HepG2 (cell line): Measurements from ENCODE around the gene VPS25. TPM values are rescaled to one million over a fixed set of nuclear protein-coding genes. Genes with fewer than 3 reads are reported as not detected.

ENCODE experiments used
- CBX5 ChIP-seq: sonication (generic); formaldehyde crosslinking; IDR thresholded peaks from 2 replicates; pipeline ENCODE4 v1.4.0; 2020; ENCODE audit warnings: missing genetic modification reagents, borderline replicate concordance
- CEBPG ChIP-seq: IDR thresholded peaks from 2 replicates; pipeline ENCODE4 v1.6.1; 2016
- CHD4 ChIP-seq: fragments of 200-600 bp; sonication (generic); IDR thresholded peaks from 2 replicates; pipeline ENCODE4 v1.7.0; 2017; ENCODE audit warnings: mild to moderate bottlenecking, low read length, borderline replicate concordance
- HES4 ChIP-seq: sonication (generic); formaldehyde crosslinking; IDR thresholded peaks from 2 replicates; pipeline ENCODE4 v1.9.0; 2021; ENCODE audit warnings: mild to moderate bottlenecking, missing genetic modification reagents, borderline replicate concordance
- HNRNPL ChIP-seq: fragments of 200-400 bp; formaldehyde crosslinking; IDR thresholded peaks from 2 replicates; pipeline ENCODE4 v1.6.1; 2017; ENCODE audit warnings: mild to moderate bottlenecking, low read depth, low read length
- HNRNPUL1 ChIP-seq: fragments of 200-400 bp; formaldehyde crosslinking; IDR thresholded peaks from 2 replicates; pipeline ENCODE4 v1.6.1; 2017; ENCODE audit warnings: low read depth, mild to moderate bottlenecking, low read length, moderate library complexity
- JUND ChIP-seq: sonication (generic); formaldehyde crosslinking; IDR thresholded peaks from 2 replicates; pipeline ENCODE4 v1.8.0; 2022; ENCODE audit warnings: mild to moderate bottlenecking, missing genetic modification reagents
- MAFK ChIP-seq, 2 experiments: IDR thresholded peaks in 1 of 2; conservative IDR thresholded peaks in 1 of 2; 2 replicates each; pipeline ENCODE4 v1.6.1; 2011; ENCODE audit warnings: improper control_type of control experiment in 2 of 2, low read length in 2 of 2
- MLLT10 ChIP-seq: sonication (generic); formaldehyde crosslinking; IDR thresholded peaks from 2 replicates; pipeline ENCODE4 v1.4.0; 2020; ENCODE audit warnings: missing genetic modification reagents
- MZF1 ChIP-seq: sonication (generic); formaldehyde crosslinking; IDR thresholded peaks from 2 replicates; pipeline ENCODE4 v1.8.1; 2023; ENCODE audit warnings: mild to moderate bottlenecking, missing genetic modification reagents, borderline replicate concordance
- NR2F2 ChIP-seq: IDR thresholded peaks from 2 replicates; pipeline ENCODE4 v1.6.1; 2012; ENCODE audit warnings: low read depth, inconsistent platforms, borderline replicate concordance
- PCBP2 ChIP-seq: fragments of 200-400 bp; formaldehyde crosslinking; optimal IDR thresholded peaks from 2 replicates; pipeline ENCODE3; 2018; ENCODE audit warnings: low read length, low read depth; ENCODE audit not compliant: poor library complexity, severe bottlenecking
- SALL1 ChIP-seq: sonication (generic); formaldehyde crosslinking; IDR thresholded peaks from 2 replicates; pipeline ENCODE4 v1.8.0; 2022; ENCODE audit warnings: mild to moderate bottlenecking, missing genetic modification reagents
- SMAD3 ChIP-seq: sonication (generic); formaldehyde crosslinking; IDR thresholded peaks from 2 replicates; pipeline ENCODE4 v1.4.0; 2020; ENCODE audit warnings: missing genetic modification reagents
- SPEN ChIP-seq: sonication (generic); formaldehyde crosslinking; IDR thresholded peaks from 2 replicates; pipeline ENCODE4 v1.5.1; 2020; ENCODE audit warnings: low read depth, mild to moderate bottlenecking, missing genetic modification reagents
- SRSF1 ChIP-seq: fragments of 200-400 bp; formaldehyde crosslinking; optimal IDR thresholded peaks from 2 replicates; pipeline ENCODE3; 2017; ENCODE audit warnings: mild to moderate bottlenecking, low read depth, low read length, moderate library complexity
- ZMYM2 ChIP-seq: sonication (generic); formaldehyde crosslinking; IDR thresholded peaks from 2 replicates; pipeline ENCODE4 v1.8.0; 2022; ENCODE audit warnings: mild to moderate bottlenecking, missing genetic modification reagents
- ZNF138 ChIP-seq: sonication (generic); formaldehyde crosslinking; IDR thresholded peaks from 2 replicates; pipeline ENCODE4 v1.5.0; 2020; ENCODE audit warnings: mild to moderate bottlenecking, low read depth, missing genetic modification reagents
- ZNF292 ChIP-seq: sonication (generic); formaldehyde crosslinking; IDR thresholded peaks from 2 replicates; pipeline ENCODE4 v1.8.1; 2022; ENCODE audit warnings: mild to moderate bottlenecking, low read depth, missing genetic modification reagents, borderline replicate concordance
- ZNF30 ChIP-seq: sonication (generic); formaldehyde crosslinking; IDR thresholded peaks from 2 replicates; pipeline ENCODE4 v1.5.0; 2020; ENCODE audit warnings: mild to moderate bottlenecking, missing genetic modification reagents
- ZNF607 ChIP-seq: sonication (generic); formaldehyde crosslinking; IDR thresholded peaks from 2 replicates; pipeline ENCODE4 v1.5.1; 2020; ENCODE audit warnings: missing genetic modification reagents, mild to moderate bottlenecking, borderline replicate concordance
- ZNF724P ChIP-seq: sonication (generic); formaldehyde crosslinking; IDR thresholded peaks from 2 replicates; pipeline ENCODE4 v1.8.0; 2022; ENCODE audit warnings: missing genetic modification reagents, borderline replicate concordance
- ZNF761 ChIP-seq: sonication (generic); formaldehyde crosslinking; conservative IDR thresholded peaks from 2 replicates; pipeline ENCODE4 v1.4.0; 2020; ENCODE audit warnings: mild to moderate bottlenecking, missing genetic modification reagents
- polyA plus RNA-seq, 8 experiments: library from polyadenylated mRNA; depleted of rRNA in 3 of 8; stranded (reverse) in 7 of 8; unstranded in 1 of 8; fragments of >200 nt; fragmentation: Illumina TruSeq in 4 of 8; extraction: Trizol in 4 of 8; gene quantifications; 2 replicates each; pipeline versions ENCODE4 v1.2.1 to v1.2.3, GENCODE V29; 2011 to 2016; ENCODE audit warnings: low read depth in 4 of 8, missing spikeins in 1 of 8, mixed read lengths in 1 of 8; ENCODE audit not compliant: insufficient read depth in 1 of 8
- total RNA-seq, 5 experiments: library from RNA; depleted of rRNA; stranded (reverse); fragments of >200 nt; fragmentation: Illumina TruSeq; extraction: Trizol; gene quantifications; 2 replicates each; pipeline ENCODE4 v1.2.3, GENCODE V29; 2016; ENCODE audit warnings: low read depth in 1 of 5
- TF ChIP-seq, protein P1 (sequence below): sonication (generic); formaldehyde crosslinking; IDR thresholded peaks from 2 replicates; pipeline ENCODE4 v1.4.0; 2020; ENCODE audit warnings: missing genetic modification reagents
- TF ChIP-seq, protein P2 (sequence below): IDR thresholded peaks from 2 replicates; pipeline ENCODE4 v1.6.1; 2016
- TF ChIP-seq, protein P3 (sequence below): sonication (generic); formaldehyde crosslinking; IDR thresholded peaks from 2 replicates; pipeline ENCODE4 v1.4.0; 2020; ENCODE audit warnings: mild to moderate bottlenecking, missing genetic modification reagents
- TF ChIP-seq, protein P4 (sequence below), 2 experiments: sonication (generic) in 1 of 2; formaldehyde crosslinking in 1 of 2; IDR thresholded peaks; 2 replicates each; pipeline versions ENCODE4 v1.5.1 to v1.6.1; 2011 to 2020; ENCODE audit warnings: borderline replicate concordance in 1 of 2, low read depth in 1 of 2, low read length in 1 of 2, mild to moderate bottlenecking in 1 of 2, missing genetic modification reagents in 1 of 2, moderate library complexity in 1 of 2

VPS25 gene
- total and polyA plus RNA-seq, 2 of the 13 experiments (the other 11 are each of a cell fraction or from before 2014, with no cell fraction given) = 161 to 249 TPM

DNA sequence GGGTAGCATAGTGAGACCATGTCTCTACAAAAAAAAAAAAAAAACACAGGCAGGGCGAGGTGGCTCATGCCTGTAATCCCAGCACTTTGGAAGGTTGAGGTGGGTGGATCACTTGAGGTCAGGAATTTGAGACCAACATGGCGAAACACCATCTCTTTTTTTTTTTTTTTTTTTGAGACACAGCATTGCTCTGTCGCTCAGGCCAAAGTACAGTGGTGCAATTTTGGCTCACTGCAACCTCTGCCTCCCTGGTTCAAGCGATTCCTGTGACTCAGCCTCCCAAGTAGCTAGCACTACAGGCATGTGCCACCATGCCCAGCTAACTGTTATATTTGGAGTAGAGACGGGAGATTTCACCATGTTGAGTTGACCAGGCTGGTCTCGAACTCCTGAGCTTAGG lies 7.1 kb upstream of the VPS25 start (continued):
- TF ChIP-seq SRSF1 (no peak), ZNF607 (CRISPR knock-in tag) (no peak), CBX5 (CRISPR knock-in tag) (0 out of 2 replicates have a peak, but pooled peaks have one; percentile 66), HNRNPL (no peak), CEBPG (CRISPR knock-in tag) (peak; percentile 64), ZNF292 (CRISPR knock-in tag) (peak; percentile 28; the same call in 1 of the 2 replicates), CHD4 (no peak), JUND (CRISPR knock-in tag) (0 out of 2 replicates have a peak, but pooled peaks have one; percentile 12), ZNF30 (CRISPR knock-in tag) (no peak), MLLT10 (CRISPR knock-in tag) (no peak), HES4 (CRISPR knock-in tag) (no peak), SMAD3 (CRISPR knock-in tag) (no peak), NR2F2 (no peak), ZNF138 (CRISPR knock-in tag) (no peak), HNRNPUL1 (no peak), ZMYM2 (no peak), ZNF761 (CRISPR knock-in tag) (no peak), SPEN (CRISPR knock-in tag) (0 out of 2 replicates have a peak, but pooled peaks have one; percentile 28), ZNF724P (CRISPR knock-in tag) (peak; percentile 37; the same call in 1 of the 2 replicates), MZF1 (no peak), MAFK (conservative IDR thresholded peaks at IDR 0.05 in 1 of 2, IDR thresholded peaks at IDR 0.05 in 1 of 2; ENCODE audit: low read length in 2 of 2) (no peak), PCBP2 (no peak), SALL1 (peak; percentile 24; the same call in 1 of the 2 replicates)
- TF ChIP-seq, protein P1, sequence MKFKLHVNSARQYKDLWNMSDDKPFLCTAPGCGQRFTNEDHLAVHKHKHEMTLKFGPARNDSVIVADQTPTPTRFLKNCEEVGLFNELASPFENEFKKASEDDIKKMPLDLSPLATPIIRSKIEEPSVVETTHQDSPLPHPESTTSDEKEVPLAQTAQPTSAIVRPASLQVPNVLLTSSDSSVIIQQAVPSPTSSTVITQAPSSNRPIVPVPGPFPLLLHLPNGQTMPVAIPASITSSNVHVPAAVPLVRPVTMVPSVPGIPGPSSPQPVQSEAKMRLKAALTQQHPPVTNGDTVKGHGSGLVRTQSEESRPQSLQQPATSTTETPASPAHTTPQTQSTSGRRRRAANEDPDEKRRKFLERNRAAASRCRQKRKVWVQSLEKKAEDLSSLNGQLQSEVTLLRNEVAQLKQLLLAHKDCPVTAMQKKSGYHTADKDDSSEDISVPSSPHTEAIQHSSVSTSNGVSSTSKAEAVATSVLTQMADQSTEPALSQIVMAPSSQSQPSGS (CRISPR knock-in tag) = 0 out of 2 replicates have a peak, but pooled peaks have one; percentile 26
- TF ChIP-seq, protein P2, sequence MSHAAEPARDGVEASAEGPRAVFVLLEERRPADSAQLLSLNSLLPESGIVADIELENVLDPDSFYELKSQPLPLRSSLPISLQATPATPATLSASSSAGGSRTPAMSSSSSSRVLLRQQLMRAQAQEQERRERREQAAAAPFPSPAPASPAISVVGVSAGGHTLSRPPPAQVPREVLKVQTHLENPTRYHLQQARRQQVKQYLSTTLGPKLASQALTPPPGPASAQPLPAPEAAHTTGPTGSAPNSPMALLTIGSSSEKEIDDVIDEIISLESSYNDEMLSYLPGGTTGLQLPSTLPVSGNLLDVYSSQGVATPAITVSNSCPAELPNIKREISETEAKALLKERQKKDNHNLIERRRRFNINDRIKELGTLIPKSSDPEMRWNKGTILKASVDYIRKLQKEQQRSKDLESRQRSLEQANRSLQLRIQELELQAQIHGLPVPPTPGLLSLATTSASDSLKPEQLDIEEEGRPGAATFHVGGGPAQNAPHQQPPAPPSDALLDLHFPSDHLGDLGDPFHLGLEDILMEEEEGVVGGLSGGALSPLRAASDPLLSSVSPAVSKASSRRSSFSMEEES (CRISPR knock-in tag) = no peak
- TF ChIP-seq, protein P3, sequence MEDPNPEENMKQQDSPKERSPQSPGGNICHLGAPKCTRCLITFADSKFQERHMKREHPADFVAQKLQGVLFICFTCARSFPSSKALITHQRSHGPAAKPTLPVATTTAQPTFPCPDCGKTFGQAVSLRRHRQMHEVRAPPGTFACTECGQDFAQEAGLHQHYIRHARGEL (CRISPR knock-in tag) = no peak
- TF ChIP-seq, protein P4, sequence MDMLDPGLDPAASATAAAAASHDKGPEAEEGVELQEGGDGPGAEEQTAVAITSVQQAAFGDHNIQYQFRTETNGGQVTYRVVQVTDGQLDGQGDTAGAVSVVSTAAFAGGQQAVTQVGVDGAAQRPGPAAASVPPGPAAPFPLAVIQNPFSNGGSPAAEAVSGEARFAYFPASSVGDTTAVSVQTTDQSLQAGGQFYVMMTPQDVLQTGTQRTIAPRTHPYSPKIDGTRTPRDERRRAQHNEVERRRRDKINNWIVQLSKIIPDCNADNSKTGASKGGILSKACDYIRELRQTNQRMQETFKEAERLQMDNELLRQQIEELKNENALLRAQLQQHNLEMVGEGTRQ (IDR thresholded peaks at IDR 0.05; ENCODE audit: low read depth, low read length) = no peak
- TF ChIP-seq, protein P4 (CRISPR knock-in tag; IDR thresholded peaks at IDR 0.05; ENCODE audit: borderline replicate concordance) = no peak
